AG04449 (cell line): Measurements from ENCODE around the gene HSPBP1.
"Not testable (repeated sequence)": the region's sequence is repeated elsewhere in the genome, so short reads cannot be mapped to it uniquely, and the experiment has no call there.

Experiments
- CTCF ChIA-PET: fragments of 350-600 bp; formaldehyde crosslinking; extraction: SDS; loops from one replicate; lab custom pipeline; 2021; ENCODE audit warnings: antibody characterized with exemption; lab: Yijun Ruan, JAX
- POLR2A ChIA-PET: fragments of 400-600, 350-600 bp; formaldehyde crosslinking; extraction: SDS; loops from one replicate; lab custom pipeline; 2020; ENCODE audit warnings: antibody characterized with exemption, inconsistent platforms; lab: Yijun Ruan, JAX
- DNase-seq: peaks from one replicate; pipeline ENCODE4 v3.0.0-alpha.2; 2010; ENCODE audit warnings: low read depth, low spot score
- H3K4me3 ChIP-seq: 2 replicates; pipeline ENCODE4 v1.5.1; 2011; ENCODE audit warnings: low read depth, mild to moderate bottlenecking, control low read depth, low read length
- CTCF ChIP-seq: IDR thresholded peaks from one replicate; pipeline ENCODE4 v1.5.1; 2011; ENCODE audit warnings: mild to moderate bottlenecking, moderate library complexity, low read length, control low read depth, inconsistent platforms; ENCODE audit not compliant: insufficient read depth; ENCODE audit errors: missing control alignments

The HSPBP1 gene

GRCh38 chr19:55279770-55280643 is at the start of gene HSPBP1:
Gene HSPBP1 (minus strand): TSS chr19:55280110. CDS start chr19:55279608, 502 bp downstream.
- CTCF ChIA-PET, result interaction anchor here (1.1 to 4.2 kb wide), 4 partner anchors 12 to 23 kb away, joined by 3 to 20 read pairs (median 8); no protein-coding TSS in a partner anchor
- POLR2A ChIA-PET, result interaction anchor here (0.6 to 1.3 kb wide), 7 partner anchors 9 to 209 kb away, joined by 3 to 12 read pairs (median 3); partner anchors contain the start of genes IL11, KMT5C, PPP6R1 and UBE2S

GRCh38 chr19:55328774-55329318 is 48.9 kb upstream of the HSPBP1 start:
- CTCF ChIA-PET, H3K4me3 ChIP-seq, POLR2A ChIA-PET, DNase-seq: not testable (repeated sequence)

More at GRCh38 chr19:55279770-55280643, at the start of gene HSPBP1:
- peak; percentile 52 for DNase-seq
- TF ChIP-seq CTCF, result no peak
- peak within 1 kb of the TSS; percentile 93 for H3K4me3 ChIP-seq

- POLR2A ChIA-PET, result no interaction called here
- TF ChIP-seq CTCF, result no peak
- CTCF ChIA-PET, result interaction anchor here (0.9 to 14.1 kb wide), 2 partner anchors 22 to 32 kb away, joined by 5 to 135 read pairs; no protein-coding TSS in a partner anchor
- DNase-seq, result no peak
- H3K4me3 ChIP-seq, result no peak within 1 kb of the TSS
Observed at GRCh38 chr19:55325172-55325571, 45.3 kb upstream of the HSPBP1 start, which contains the start of gene TMEM150B. Gene TMEM150B (minus strand): TSS chr19:55325341. CDS start chr19:55321036, 4,305 bp downstream.

- POLR2A ChIA-PET, result no interaction called here
- DNase-seq, result no peak
- CTCF ChIA-PET, result interaction anchor here (0.9 to 14.1 kb wide), 3 partner anchors 10 to 32 kb away, joined by 3 to 135 read pairs (median 5); no protein-coding TSS in a partner anchor
- TF ChIP-seq CTCF, result no peak
- H3K4me3 ChIP-seq, result no peak overlapping the region
Observed at GRCh38 chr19:55324662-55325061, 44.8 kb upstream of the HSPBP1 start.

- TF ChIP-seq CTCF, result no peak
- ChIA-PET CTCF (interaction anchor here (1.3 to 14.1 kb wide), 4 partner anchors 10 to 61 kb away, joined by 3 to 135 read pairs (median 5); partner anchors contain the start of gene TMEM238), POLR2A (interaction anchor here (0.7 kb wide), 2 partner anchors 63 to 86 kb away, joined by 3 read pairs; partner anchors contain the start of gene UBE2S)
- no peak overlapping the region for H3K4me3 ChIP-seq
- no peak for DNase-seq
Observed at GRCh38 chr19:55322204-55322885, 42.4 kb upstream of the HSPBP1 start.

- TF ChIP-seq CTCF, result no peak
- no peak for DNase-seq
- ChIA-PET CTCF (interaction anchor here (1.3 to 14.1 kb wide), 4 partner anchors 11 to 62 kb away, joined by 3 to 135 read pairs (median 5); partner anchors contain the start of gene TMEM238), POLR2A (interaction anchor here (0.7 kb wide), 1 partner anchor 62 kb away, joined by 3 read pairs; no protein-coding TSS in a partner anchor)
- H3K4me3 ChIP-seq, result no peak overlapping the region
Observed at GRCh38 chr19:55321466-55322137, 41.7 kb upstream of the HSPBP1 start.
